HG03565 (cell line): Measurements from ENCODE around the gene IGF2BP1.

Source experiments
- ATAC-seq: cut with Tn5 transposase; IDR thresholded peaks from one replicate; pipeline ENCODE4 v1.9.1; 2021; ENCODE audit warnings: mild to moderate bottlenecking, moderate library complexity; ENCODE audit not compliant: unreplicated experiment

The IGF2BP1 gene

GRCh38 chr17:48997103-48997826 is at the start of gene IGF2BP1:
Gene IGF2BP1, plus strand, starts transcription at chr17:48997385. Its CDS starts 361 bp downstream, at chr17:48997746.
- no peak for ATAC-seq

- ATAC-seq, result no peak
Measured at GRCh38 chr17:48951572-48951971, 45.6 kb upstream of the IGF2BP1 start.

GRCh38 chr17:48952904-48953303 is 44.3 kb upstream of the IGF2BP1 start:
- ATAC-seq, result peak; percentile 54

GRCh38 chr17:48954300-48954755 is 42.9 kb upstream of the IGF2BP1 start:
- no peak for ATAC-seq

- no peak for ATAC-seq
Measured at GRCh38 chr17:48960834-48961515, 36.2 kb upstream of the IGF2BP1 start.

GRCh38 chr17:48961516-48962233 is 35.5 kb upstream of the IGF2BP1 start:
- no peak for ATAC-seq

- no peak for ATAC-seq
Measured at GRCh38 chr17:48970224-48970623, 27.0 kb upstream of the IGF2BP1 start.

GRCh38 chr17:48970865-48971687 is 26.1 kb upstream of the IGF2BP1 start:
- ATAC-seq, result no peak

- no peak for ATAC-seq
Measured at GRCh38 chr17:48972749-48973097, 24.5 kb upstream of the IGF2BP1 start.

GRCh38 chr17:48973806-48974205 is 23.4 kb upstream of the IGF2BP1 start:
- no peak for ATAC-seq

- no peak for ATAC-seq
Measured at GRCh38 chr17:48981927-48982539, 15.2 kb upstream of the IGF2BP1 start.

- ATAC-seq, result no peak
Measured at GRCh38 chr17:48985436-48986245, 11.5 kb upstream of the IGF2BP1 start.

- ATAC-seq, result no peak
Measured at GRCh38 chr17:48989100-48989499, 8.1 kb upstream of the IGF2BP1 start.

GRCh38 chr17:48990882-48991357 is 6.3 kb upstream of the IGF2BP1 start:
- no peak for ATAC-seq

- no peak for ATAC-seq
Measured at GRCh38 chr17:48992444-48992843, 4.7 kb upstream of the IGF2BP1 start.

GRCh38 chr17:48993305-48993704 is 3.9 kb upstream of the IGF2BP1 start:
- no peak for ATAC-seq

- no peak for ATAC-seq
Measured at GRCh38 chr17:48993951-48994350, 3.2 kb upstream of the IGF2BP1 start.

- no peak for ATAC-seq
Measured at GRCh38 chr17:48994549-48995303, 2.5 kb upstream of the IGF2BP1 start.
